A549 (cell line): ENCODE data around the gene ZNF219.

Source experiments
- JUNB ChIP-seq: fragments of >200 bp; sonication (Bioruptor Twin); formaldehyde crosslinking; IDR thresholded peaks from 2 replicates; pipeline ENCODE4 v1.6.1; 2016
- TF ChIP-seq, protein P1 (sequence below): fragments of >200 bp; sonication (Bioruptor Twin); formaldehyde crosslinking; IDR thresholded peaks from 3 replicates; pipeline ENCODE4 v1.5.1; 2016

- TF ChIP-seq, protein P1, sequence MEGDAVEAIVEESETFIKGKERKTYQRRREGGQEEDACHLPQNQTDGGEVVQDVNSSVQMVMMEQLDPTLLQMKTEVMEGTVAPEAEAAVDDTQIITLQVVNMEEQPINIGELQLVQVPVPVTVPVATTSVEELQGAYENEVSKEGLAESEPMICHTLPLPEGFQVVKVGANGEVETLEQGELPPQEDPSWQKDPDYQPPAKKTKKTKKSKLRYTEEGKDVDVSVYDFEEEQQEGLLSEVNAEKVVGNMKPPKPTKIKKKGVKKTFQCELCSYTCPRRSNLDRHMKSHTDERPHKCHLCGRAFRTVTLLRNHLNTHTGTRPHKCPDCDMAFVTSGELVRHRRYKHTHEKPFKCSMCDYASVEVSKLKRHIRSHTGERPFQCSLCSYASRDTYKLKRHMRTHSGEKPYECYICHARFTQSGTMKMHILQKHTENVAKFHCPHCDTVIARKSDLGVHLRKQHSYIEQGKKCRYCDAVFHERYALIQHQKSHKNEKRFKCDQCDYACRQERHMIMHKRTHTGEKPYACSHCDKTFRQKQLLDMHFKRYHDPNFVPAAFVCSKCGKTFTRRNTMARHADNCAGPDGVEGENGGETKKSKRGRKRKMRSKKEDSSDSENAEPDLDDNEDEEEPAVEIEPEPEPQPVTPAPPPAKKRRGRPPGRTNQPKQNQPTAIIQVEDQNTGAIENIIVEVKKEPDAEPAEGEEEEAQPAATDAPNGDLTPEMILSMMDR: no peak
- no peak for TF ChIP-seq JUNB
Observed at GRCh38 chr14:21057803-21058675, 40.4 kb downstream of the ZNF219 start, which contains the start of gene RNASE8.
